Fibroblast of villous mesenchyme (primary cell): ENCODE measurements around the gene COX17. TPM values are rescaled to one million over a fixed set of nuclear protein-coding genes. Genes with fewer than 3 reads are reported as not detected.

ENCODE experiments used
- DNase-seq: peaks from one replicate; pipeline ENCODE4 v3.0.0-alpha.2; 2010; ENCODE audit warnings: low read depth
- H3K4me3 ChIP-seq: 2 replicates; pipeline ENCODE4 v1.5.1; 2011; ENCODE audit warnings: low read depth, mild to moderate bottlenecking, low read length
- CTCF ChIP-seq: IDR thresholded peaks from 2 replicates; pipeline ENCODE4 v1.5.1; 2012; ENCODE audit warnings: low read depth, mild to moderate bottlenecking, low read length; ENCODE audit not compliant: insufficient read depth
- total RNA-seq: library from RNA; depleted of rRNA; stranded (reverse); fragments of >200 nt; gene quantifications from 2 replicates; pipeline ENCODE4 v1.2.3, GENCODE V29; 2012

The COX17 gene
- total RNA-seq: 10.8 and 15.8 TPM in 2 replicates

GRCh38 chr3:119676771-119677640 is at the start of gene COX17:
COX17 (minus strand) TSS chr3:119677406; CDS start chr3:119677310, 96 bp downstream.
- peak; percentile 95 for DNase-seq
- TF ChIP-seq CTCF: no peak
- peak within 1 kb of the TSS; percentile 78 for H3K4me3 ChIP-seq

GRCh38 chr3:119726909-119727308 is 49.7 kb upstream of the COX17 start:
- TF ChIP-seq CTCF: no peak
- no peak for DNase-seq

GRCh38 chr3:119723022-119723421 is 45.8 kb upstream of the COX17 start:
- no peak overlapping the region for H3K4me3 ChIP-seq
- TF ChIP-seq CTCF: no peak
- DNase-seq: no peak

More at GRCh38 chr3:119726909-119727308, 49.7 kb upstream of the COX17 start:
- no peak overlapping the region for H3K4me3 ChIP-seq

GRCh38 chr3:119717520-119717919 is 40.3 kb upstream of the COX17 start:
- no peak for TF ChIP-seq CTCF
- no peak overlapping the region for H3K4me3 ChIP-seq
- no peak for DNase-seq

- no peak overlapping the region for H3K4me3 ChIP-seq
- no peak for DNase-seq
- TF ChIP-seq CTCF: no peak
Observed at GRCh38 chr3:119716998-119717397, 39.8 kb upstream of the COX17 start.

- TF ChIP-seq CTCF: no peak
- no peak overlapping the region for H3K4me3 ChIP-seq
- no peak for DNase-seq
Observed at GRCh38 chr3:119715105-119715504, 37.9 kb upstream of the COX17 start.
